Coronary artery (tissue), 2 donors: ENCODE data around the gene FBXW9.

Source experiments
- DNase-seq: peaks from one replicate; pipeline ENCODE4 v3.0.0-alpha.2; 2017; ENCODE audit warnings: low spot score
- H3K27ac ChIP-seq, 2 donors: fragments of 200-600 bp; sonication (generic); one replicate each; pipeline ENCODE4 v1.5.1; 2016 to 2019
- H3K4me3 ChIP-seq: fragments of 200-600 bp; sonication (generic); 2 replicates; pipeline ENCODE4 v1.5.1; 2016; ENCODE audit warnings: mild to moderate bottlenecking, moderate library complexity
- CTCF ChIP-seq: fragments of 200-600 bp; sonication (generic); IDR thresholded peaks from one replicate; pipeline ENCODE4 v1.5.1; 2019; ENCODE audit warnings: antibody characterized with exemption

The FBXW9 gene

DNA sequence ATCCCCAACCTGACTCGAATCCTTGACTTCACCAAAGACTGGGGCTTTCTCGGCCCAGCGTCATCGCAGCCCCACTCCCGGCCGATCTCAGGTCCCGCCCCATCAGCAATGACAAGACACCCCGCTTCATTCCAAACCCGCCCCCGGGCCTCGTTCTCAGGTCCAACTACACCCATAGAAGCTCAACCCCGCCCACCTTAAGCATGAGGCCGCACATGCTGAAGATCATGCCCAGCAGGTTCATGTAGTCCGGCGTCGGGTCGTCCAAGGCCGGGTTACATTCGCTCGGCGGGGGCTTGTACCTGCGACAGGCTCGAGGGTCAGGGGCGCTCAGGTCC is 27.5 kb downstream of the FBXW9 start:
- TF ChIP-seq CTCF: no peak
- DNase-seq: no peak
- Histone ChIP-seq H3K4me3 (peak overlapping the region; percentile 93), H3K27ac (peak overlapping the region; percentile 92 to 94)

GRCh38 chr19:12668346-12668745 is 28.1 kb downstream of the FBXW9 start:
- DNase-seq: no peak
- H3K27ac ChIP-seq: peak overlapping the region; percentile 92 to 94
- peak overlapping the region; percentile 93 for H3K4me3 ChIP-seq
- TF ChIP-seq CTCF: no peak

- TF ChIP-seq CTCF: no peak
- Histone ChIP-seq H3K4me3 (peak overlapping the region; percentile 93), H3K27ac (no peak overlapping the region)
- no peak for DNase-seq
These were observed 28.6 kb downstream of the FBXW9 start for GRCh38 chr19:12667731-12668302.

DNA sequence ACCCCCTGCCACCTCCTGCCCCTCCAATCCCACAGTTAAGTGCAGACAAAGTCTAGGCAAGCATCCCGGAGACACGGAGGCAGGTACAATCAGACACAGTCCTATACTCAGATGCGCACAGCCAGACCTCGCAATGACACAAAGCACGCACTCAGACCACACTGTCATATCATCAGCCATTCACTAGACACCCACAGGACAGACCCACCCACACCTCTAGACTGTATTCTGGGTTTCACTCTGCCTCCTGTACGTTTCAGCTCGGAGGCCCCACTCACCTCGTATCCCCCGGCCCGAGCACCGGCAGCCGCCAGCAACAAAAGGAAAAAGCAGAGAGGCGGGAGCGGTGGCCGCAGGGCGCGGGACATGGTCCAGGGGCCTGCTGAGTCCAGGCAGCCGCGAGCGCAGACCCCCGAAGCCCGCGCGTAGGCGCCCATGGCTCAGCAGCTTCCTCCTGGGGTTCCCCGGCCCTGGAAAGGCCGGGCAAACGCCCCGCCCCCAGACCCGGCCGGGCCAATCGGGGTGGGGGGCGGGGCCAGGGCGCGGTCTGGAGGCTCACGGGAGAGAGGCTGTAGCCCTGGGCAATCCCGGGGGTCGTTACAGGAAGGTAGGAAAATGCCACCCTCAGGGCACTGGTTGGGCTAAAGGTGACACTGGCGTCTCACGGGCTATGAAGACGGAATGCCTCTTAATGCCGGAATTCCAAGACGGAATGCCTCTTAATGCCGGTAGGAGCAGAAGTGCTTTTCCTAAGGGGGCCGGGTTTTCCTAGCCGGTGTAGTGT is 30.0 kb downstream of the FBXW9 start, which contains the start of the genes MAN2B1 and WDR83:
Gene MAN2B1 (minus strand): TSS at position 478 of the 784 bp plus-strand sequence. CDS start 41 bp downstream, at position 437.
Gene WDR83 (plus strand): TSS at position 543 of the 784 bp plus-strand sequence. CDS start 2,984 bp downstream, outside the sequence.
- H3K27ac ChIP-seq: peak within 1 kb of the TSS; percentile 44 to 73

GRCh38 chr19:12665671-12666264 is 30.7 kb downstream of the FBXW9 start:
- peak overlapping the region in 1 of 2 donors; percentile 73 for H3K27ac ChIP-seq
- no peak for TF ChIP-seq CTCF
- DNase-seq: no peak
- H3K4me3 ChIP-seq: peak overlapping the region; percentile 93

More for the DNA sequence above, 30.0 kb downstream of the FBXW9 start, which contains the start of the genes MAN2B1 and WDR83:
- peak within 1 kb of the TSS; percentile 93 for H3K4me3 ChIP-seq
- no peak for TF ChIP-seq CTCF
- no peak for DNase-seq

GRCh38 chr19:12665281-12665573 is 31.2 kb downstream of the FBXW9 start:
- DNase-seq: no peak
- TF ChIP-seq CTCF: no peak
- H3K4me3 ChIP-seq: peak overlapping the region; percentile 93
- H3K27ac ChIP-seq: peak overlapping the region in 1 of 2 donors; percentile 9
